Fibroblast of lung (primary cell): ENCODE results near the gene ABCB11. TPM values are rescaled to one million over a fixed set of nuclear protein-coding genes. Genes with fewer than 3 reads are reported as not detected.

Experiments
- DNase-seq, 2 donors: peaks; one replicate each; pipeline versions ENCODE4 v3.0.0 to v3.0.0-alpha.2; 2010; ENCODE audit warnings: low read depth in 2 of 2
- H2AFZ ChIP-seq: 2 replicates; pipeline ENCODE4 v1.5.1; 2012; ENCODE audit warnings: low read length, control low read depth, inconsistent platforms
- H3K27ac ChIP-seq: 2 replicates; pipeline ENCODE4 v1.5.1; 2011; ENCODE audit warnings: low read length, control low read depth; ENCODE audit not compliant: insufficient read depth
- H3K27me3 ChIP-seq: 2 replicates; pipeline ENCODE4 v1.5.1; 2011; ENCODE audit warnings: mild to moderate bottlenecking, low read length; ENCODE audit not compliant: control insufficient read depth, insufficient read depth
- H3K36me3 ChIP-seq: 2 replicates; pipeline ENCODE4 v1.5.1; 2011; ENCODE audit warnings: low read length; ENCODE audit not compliant: control insufficient read depth, insufficient read depth
- H3K4me1 ChIP-seq: 2 replicates; pipeline ENCODE4 v1.5.1; 2011; ENCODE audit warnings: low read length; ENCODE audit not compliant: control insufficient read depth, insufficient read depth; ENCODE audit errors: extremely low read depth
- H3K4me2 ChIP-seq: 2 replicates; pipeline ENCODE4 v1.5.1; 2011; ENCODE audit warnings: low read length, control low read depth; ENCODE audit not compliant: insufficient read depth; ENCODE audit errors: extremely low read depth
- H3K4me3 ChIP-seq, 4 experiments: fragments of 200-600 bp in 1 of 4; sonication (generic) in 1 of 4; replicated peaks in 1 of 4; 2 replicates each; pipeline ENCODE4 v1.5.1; 2011 to 2016; ENCODE audit warnings: low read length in 4 of 4, low read depth in 3 of 4, mild to moderate bottlenecking in 3 of 4, control low read depth in 2 of 4, inconsistent platforms in 1 of 4, mixed read lengths in 1 of 4; ENCODE audit not compliant: insufficient read depth in 1 of 4; ENCODE audit errors: control extremely low read depth in 1 of 4
- H3K79me2 ChIP-seq: 2 replicates; pipeline ENCODE4 v1.5.1; 2012; ENCODE audit warnings: mild to moderate bottlenecking, low read length, inconsistent platforms; ENCODE audit not compliant: control insufficient read depth, insufficient read depth
- H3K9ac ChIP-seq: 2 replicates; pipeline ENCODE4 v1.5.1; 2011; ENCODE audit warnings: mild to moderate bottlenecking, low read length, control low read depth; ENCODE audit not compliant: insufficient read depth
- H3K9me3 ChIP-seq: 2 replicates; pipeline ENCODE4 v1.5.1; 2012; ENCODE audit warnings: low read depth, low read length; ENCODE audit not compliant: control insufficient read depth, insufficient read depth
- H4K20me1 ChIP-seq: 2 replicates; pipeline ENCODE4 v1.5.1; 2011; ENCODE audit warnings: low read length; ENCODE audit not compliant: control insufficient read depth, insufficient read depth; ENCODE audit errors: extremely low read depth
- CTCF ChIP-seq, 2 donors: IDR thresholded peaks in 1 of 2; conservative IDR thresholded peaks in 1 of 2; 1 replicate in 1 of 2; 2 replicates in 1 of 2; pipeline ENCODE4 v1.5.1; 2011 to 2012; ENCODE audit warnings: low read length in 2 of 2, control low read depth in 1 of 2, inconsistent platforms in 1 of 2, low read depth in 1 of 2, mild to moderate bottlenecking in 1 of 2
- EZH2 ChIP-seq: IDR thresholded peaks from 2 replicates; pipeline ENCODE4 v1.5.1; 2012; ENCODE audit warnings: low read length, control low read depth, mild to moderate bottlenecking; ENCODE audit errors: missing control alignments
- polyA plus RNA-seq, 2 donors: library from polyadenylated mRNA; depleted of rRNA in 1 of 2; stranded (reverse) in 1 of 2; unstranded in 1 of 2; fragments of >200 nt; gene quantifications; 2 replicates each; pipeline ENCODE4 v1.2.1, GENCODE V29; 2011 to 2012; ENCODE audit warnings: missing spikeins in 1 of 2
- total RNA-seq: library from RNA; depleted of rRNA; stranded (reverse); fragments of >200 nt; gene quantifications from 2 replicates; pipeline ENCODE4 v1.2.1, GENCODE V29; 2014

The ABCB11 gene
- total and polyA plus RNA-seq, 2 donors (not counting 1 experiment from before 2014, with no cell fraction given) = not detected

- Histone ChIP-seq H3K4me3 (no peak overlapping the region), H3K9me3 (no peaks in the 10 kb centered on the region), H3K4me1 (no peaks in the 10 kb centered on the region), H2AFZ (no peak overlapping the region), H3K4me2 (no peak overlapping the region), H4K20me1 (no peaks in the 10 kb centered on the region), H3K36me3 (no peaks in the 10 kb centered on the region), H3K9ac (no peak overlapping the region), H3K79me2 (no peaks in the 10 kb centered on the region), H3K27ac (no peak overlapping the region), H3K27me3 (no peaks in the 10 kb centered on the region)
- TF ChIP-seq CTCF (conservative IDR thresholded peaks at IDR 0.05 in 1 of 2, IDR thresholded peaks at IDR 0.05 in 1 of 2; ENCODE audit: low read depth in 1 of 2, low read length in 2 of 2) (no peak), EZH2 (no peak)
- DNase-seq = no peak
Observed at GRCh38 chr2:169046440-169047151, 15.5 kb upstream of the ABCB11 start.

- no peaks in the 10 kb centered on the region for H3K27me3 ChIP-seq
- H3K9me3 ChIP-seq = no peaks in the 10 kb centered on the region
- no peaks in the 10 kb centered on the region for H4K20me1 ChIP-seq
- no peaks in the 10 kb centered on the region for H3K79me2 ChIP-seq
- no peaks in the 10 kb centered on the region for H3K36me3 ChIP-seq
- H3K27ac ChIP-seq = no peak overlapping the region
- H3K9ac ChIP-seq = no peak overlapping the region
- no peak for DNase-seq
- no peak overlapping the region for H3K4me3 ChIP-seq
- no peaks in the 10 kb centered on the region for H3K4me1 ChIP-seq
- no peak overlapping the region for H2AFZ ChIP-seq
- no peak overlapping the region for H3K4me2 ChIP-seq
- no peak for TF ChIP-seq CTCF (conservative IDR thresholded peaks at IDR 0.05 in 1 of 2, IDR thresholded peaks at IDR 0.05 in 1 of 2; ENCODE audit: low read depth in 1 of 2, low read length in 2 of 2)
- no peak for TF ChIP-seq EZH2
Observed at GRCh38 chr2:169042856-169043255, 11.7 kb upstream of the ABCB11 start.

GRCh38 chr2:169041594-169041993 lies 10.5 kb upstream of the ABCB11 start:
- Histone ChIP-seq H3K36me3 (no peaks in the 10 kb centered on the region), H3K4me3 (no peak overlapping the region), H4K20me1 (no peaks in the 10 kb centered on the region), H2AFZ (no peak overlapping the region), H3K27ac (no peak overlapping the region), H3K27me3 (no peaks in the 10 kb centered on the region), H3K9me3 (no peaks in the 10 kb centered on the region), H3K79me2 (no peaks in the 10 kb centered on the region), H3K9ac (no peak overlapping the region), H3K4me2 (no peak overlapping the region), H3K4me1 (no peaks in the 10 kb centered on the region)
- DNase-seq = no peak
- TF ChIP-seq EZH2 (no peak), CTCF (conservative IDR thresholded peaks at IDR 0.05 in 1 of 2, IDR thresholded peaks at IDR 0.05 in 1 of 2; ENCODE audit: low read depth in 1 of 2, low read length in 2 of 2) (no peak)
